ENCODE results near the gene NDUFS7. TPM values are rescaled to one million over a fixed set of nuclear protein-coding genes. Genes with fewer than 3 reads are reported as not detected.

Gene NDUFS7
- total and polyA plus RNA-seq, 2 donors = 26.4 to 173 TPM

DNA sequence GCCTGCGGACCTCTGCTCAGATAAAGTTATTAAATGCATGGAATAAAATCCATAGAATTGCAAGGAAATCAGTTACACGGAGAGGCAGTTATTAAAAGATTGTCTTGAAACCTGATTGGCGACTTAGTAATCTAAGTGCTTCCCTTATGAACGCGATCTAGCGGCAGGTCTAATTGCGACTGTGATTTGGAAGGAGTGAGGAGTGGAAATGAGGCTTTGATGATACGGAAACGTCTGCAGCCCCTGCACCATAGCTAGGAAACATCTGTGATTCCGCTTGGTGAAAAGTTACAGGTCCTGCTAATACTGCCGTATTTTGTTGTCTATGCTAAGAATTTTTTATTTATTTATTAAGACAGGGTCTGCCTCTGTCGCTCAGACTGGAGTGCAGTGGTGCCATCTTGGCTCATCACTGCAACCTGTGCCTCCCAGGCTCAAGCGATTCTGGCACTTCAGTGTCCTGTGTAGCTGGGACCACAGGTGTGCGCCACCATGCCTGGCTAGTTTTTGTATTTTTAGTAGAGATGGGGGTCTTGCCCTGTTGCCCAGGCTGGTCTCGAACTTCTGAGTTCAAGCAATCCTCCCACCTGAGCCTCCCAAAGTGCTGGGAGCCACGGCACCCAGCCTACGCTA, 887 bp downstream of the NDUFS7 start:
- 34% methylated on average over 17 of the region's 17 CpGs for WGBS
- Histone ChIP-seq H3K4me3 (ENCODE audit: low read depth, low read length) (peak overlapping the region; percentile 75), H3K4me1 (ENCODE audit: insufficient read depth) (no peaks in the 10 kb centered on the region), H3K36me3 (ENCODE audit: insufficient read depth) (no peaks in the 10 kb centered on the region), H3K27ac (ENCODE audit: low read depth) (no peak overlapping the region)
- no peak for DNase-seq (ENCODE audit: extremely low spot score)

DNA sequence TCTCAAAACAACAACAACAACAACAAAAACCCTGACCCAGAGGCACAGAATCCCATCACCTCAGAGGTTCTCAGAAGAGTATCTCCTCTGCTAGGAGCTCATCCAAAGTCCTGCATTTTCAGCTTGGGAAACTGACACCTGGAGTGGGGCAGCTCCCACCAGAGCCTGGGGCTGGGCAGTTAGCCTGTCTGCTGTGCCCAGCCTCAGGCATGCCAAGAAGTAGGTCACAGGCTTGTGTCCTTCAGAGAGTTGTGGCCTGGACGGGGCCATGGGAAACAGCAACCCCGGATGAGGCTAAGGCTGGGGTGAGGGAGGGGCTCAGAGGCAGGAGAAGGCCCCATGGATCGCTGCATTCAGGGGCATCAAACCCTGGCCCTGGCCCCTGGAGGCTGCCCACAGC, 2.1 kb downstream of the NDUFS7 start:
- no peak overlapping the region for H3K4me3 ChIP-seq (ENCODE audit: low read depth, low read length)
- no peak overlapping the region for H3K27ac ChIP-seq (ENCODE audit: low read depth)
- 90% methylated on average over 3 of the region's 3 CpGs for WGBS
- H3K36me3 ChIP-seq (ENCODE audit: insufficient read depth) = no peaks in the 10 kb centered on the region
- no peak for DNase-seq (ENCODE audit: extremely low spot score)
- no peaks in the 10 kb centered on the region for H3K4me1 ChIP-seq (ENCODE audit: insufficient read depth)

DNA sequence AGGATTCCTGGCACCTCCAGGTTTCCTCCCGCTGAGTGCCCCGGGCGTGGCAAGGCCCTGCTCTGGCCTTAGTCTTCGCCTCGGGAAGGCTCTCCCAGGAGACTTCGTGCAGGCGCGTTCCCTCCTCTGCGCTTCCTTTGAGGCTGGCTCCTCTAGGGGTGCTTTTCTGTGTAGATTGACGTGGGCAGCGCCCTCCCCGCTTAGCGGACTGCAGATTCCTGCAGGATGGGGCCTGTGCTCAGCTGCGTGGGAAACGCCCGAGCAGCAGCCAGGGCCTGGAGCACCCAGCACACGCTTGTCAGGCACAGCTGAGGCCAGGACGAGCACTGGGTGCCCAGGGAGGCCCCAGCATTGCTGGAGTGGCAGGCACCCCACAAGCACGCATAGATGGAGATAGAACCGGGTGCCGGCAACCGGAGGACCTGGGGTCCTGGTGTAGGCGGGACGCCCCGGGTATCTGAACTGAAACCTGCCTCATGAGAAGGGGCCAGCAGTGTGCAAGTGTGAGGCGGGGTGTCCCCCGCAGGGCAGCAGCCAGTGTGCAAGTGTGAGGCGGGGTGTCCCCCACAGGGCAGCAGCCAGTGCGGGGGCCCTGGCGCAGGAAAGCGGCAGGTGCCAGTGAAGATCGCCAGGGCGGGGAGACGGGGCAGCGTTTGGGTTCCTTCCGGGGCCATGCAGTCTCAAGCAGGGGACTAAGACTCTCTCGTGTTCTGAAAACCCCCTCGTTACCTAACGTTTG, 3.4 kb downstream of the NDUFS7 start:
- no peak overlapping the region for H3K4me3 ChIP-seq (ENCODE audit: low read depth, low read length)
- no peaks in the 10 kb centered on the region for H3K36me3 ChIP-seq (ENCODE audit: insufficient read depth)
- 89% methylated on average over 39 of the region's 39 CpGs for WGBS
- DNase-seq (ENCODE audit: extremely low spot score) = no peak
- H3K4me1 ChIP-seq (ENCODE audit: insufficient read depth) = no peaks in the 10 kb centered on the region
- no peak overlapping the region for H3K27ac ChIP-seq (ENCODE audit: low read depth)

DNA sequence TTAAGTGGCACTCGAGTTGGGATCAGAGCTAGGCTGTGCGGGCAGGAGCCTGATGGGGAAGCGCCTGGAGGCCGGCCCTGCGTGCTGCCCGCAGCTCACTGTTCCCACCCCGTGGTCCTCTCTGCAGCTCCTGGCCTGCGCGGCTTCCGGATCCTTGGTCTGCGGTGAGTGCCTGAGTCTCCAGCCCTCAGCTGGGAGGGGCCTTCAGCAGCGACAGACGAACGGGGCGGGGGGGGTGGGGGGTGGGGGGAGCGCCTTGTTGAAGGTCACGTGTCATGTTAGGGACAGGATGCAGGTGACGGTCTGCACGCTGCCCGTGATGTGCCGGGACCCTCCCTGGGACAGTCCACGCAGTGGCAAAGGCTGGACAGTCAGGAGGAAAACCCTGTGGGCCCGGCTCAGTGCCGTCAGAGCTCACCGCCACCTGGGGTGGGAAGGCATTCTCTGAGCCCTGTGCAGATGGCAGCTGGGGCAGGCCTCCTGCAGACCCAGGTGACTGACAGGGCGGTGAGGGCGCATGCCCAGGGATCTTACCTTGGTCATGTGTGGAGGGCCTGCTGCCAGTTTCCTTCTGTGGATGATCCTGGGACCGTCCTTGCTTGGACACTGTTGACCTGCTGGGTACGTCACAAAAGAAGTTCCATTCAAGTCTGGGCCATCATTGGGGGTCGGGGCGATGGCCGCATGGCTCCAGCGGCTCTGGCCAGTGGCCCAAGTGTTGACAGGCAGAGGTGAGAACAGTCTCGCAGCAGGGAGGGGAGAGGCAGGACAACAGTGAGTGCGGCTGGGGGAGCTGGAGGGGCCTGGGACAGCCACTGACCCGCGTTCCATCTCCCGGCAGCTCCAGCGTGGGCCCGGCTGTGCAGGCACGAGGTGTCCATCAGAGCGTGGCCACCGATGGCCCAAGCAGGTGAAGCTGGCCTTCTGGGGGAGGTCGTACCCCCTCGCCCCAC, 4.3 kb downstream of the NDUFS7 start:
- H3K27ac ChIP-seq (ENCODE audit: low read depth) = no peak overlapping the region
- no peak for DNase-seq (ENCODE audit: extremely low spot score)
- no peaks in the 10 kb centered on the region for H3K36me3 ChIP-seq (ENCODE audit: insufficient read depth)
- WGBS = 86% methylated on average over 45 of the region's 45 CpGs
- H3K4me3 ChIP-seq (ENCODE audit: low read depth, low read length) = no peak overlapping the region
- H3K4me1 ChIP-seq (ENCODE audit: insufficient read depth) = no peaks in the 10 kb centered on the region

DNA sequence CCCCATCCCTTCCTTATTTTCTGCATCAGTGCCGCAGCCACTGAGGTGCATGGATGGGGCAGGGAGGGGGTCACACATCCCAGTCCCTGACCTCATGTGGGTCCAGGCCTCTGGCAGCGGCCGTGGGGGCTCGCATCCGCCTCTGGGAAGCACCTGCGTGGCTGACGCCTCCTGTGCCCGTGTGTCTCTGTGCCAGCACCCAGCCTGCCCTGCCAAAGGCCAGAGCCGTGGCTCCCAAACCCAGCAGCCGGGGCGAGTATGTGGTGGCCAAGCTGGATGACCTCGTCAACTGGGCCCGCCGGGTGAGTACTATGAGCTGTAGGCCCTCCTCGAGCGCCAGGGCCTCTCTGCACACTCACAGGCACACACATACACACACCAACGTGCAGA, 4.9 kb downstream of the NDUFS7 start:
- no peak overlapping the region for H3K4me3 ChIP-seq (ENCODE audit: low read depth, low read length)
- H3K4me1 ChIP-seq (ENCODE audit: insufficient read depth) = no peaks in the 10 kb centered on the region
- DNase-seq (ENCODE audit: extremely low spot score) = no peak
- 91% methylated on average over 17 of the region's 17 CpGs for WGBS
- H3K36me3 ChIP-seq (ENCODE audit: insufficient read depth) = no peaks in the 10 kb centered on the region
- H3K27ac ChIP-seq (ENCODE audit: low read depth) = no peak overlapping the region

DNA sequence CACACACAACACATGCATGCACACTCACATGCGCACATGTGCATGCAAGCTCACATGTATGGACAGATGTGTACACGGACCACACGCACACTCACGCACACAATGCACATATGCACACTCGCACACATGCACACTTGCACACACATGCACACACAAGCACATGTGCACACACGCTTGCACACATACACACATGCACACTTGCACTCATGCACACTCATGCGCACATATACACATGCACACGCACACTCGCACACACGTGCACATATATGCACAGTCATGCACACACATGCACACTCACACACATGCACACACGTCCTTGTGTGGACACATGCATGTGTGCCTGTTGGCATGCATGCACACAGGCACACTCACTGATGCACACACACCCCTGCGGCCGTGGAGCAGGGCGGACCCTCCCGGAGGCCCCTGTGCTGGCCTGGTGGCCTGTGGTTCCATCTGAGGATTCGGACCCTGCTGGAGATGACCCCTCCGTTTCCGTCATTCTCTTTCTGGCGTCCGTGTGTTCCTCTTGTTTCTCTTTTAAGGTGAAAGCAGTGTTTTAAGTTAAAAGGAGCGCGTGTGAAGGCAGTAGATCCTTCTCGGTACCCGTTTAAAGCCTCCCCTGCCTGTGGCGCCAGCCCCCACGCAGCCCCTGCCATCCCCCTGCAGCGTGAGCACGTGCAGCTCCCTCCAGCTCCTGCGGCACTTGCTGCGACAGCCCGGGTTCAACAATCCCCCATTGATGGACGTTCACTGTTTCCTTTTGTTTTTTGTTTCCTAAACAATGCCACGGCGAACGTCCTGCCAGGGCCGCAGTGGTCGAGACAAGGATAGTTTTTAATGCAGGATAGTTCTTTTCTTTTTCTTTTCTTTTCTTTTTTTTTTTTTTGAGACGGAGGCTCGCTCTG, 5.6 kb downstream of the NDUFS7 start:
- WGBS = 93% methylated on average over 39 of the region's 39 CpGs
- Histone ChIP-seq H3K4me3 (ENCODE audit: low read depth, low read length) (no peak overlapping the region), H3K36me3 (ENCODE audit: insufficient read depth) (no peaks in the 10 kb centered on the region), H3K4me1 (ENCODE audit: insufficient read depth) (no peaks in the 10 kb centered on the region), H3K27ac (ENCODE audit: low read depth) (no peak overlapping the region)
- DNase-seq (ENCODE audit: extremely low spot score) = no peak

DNA sequence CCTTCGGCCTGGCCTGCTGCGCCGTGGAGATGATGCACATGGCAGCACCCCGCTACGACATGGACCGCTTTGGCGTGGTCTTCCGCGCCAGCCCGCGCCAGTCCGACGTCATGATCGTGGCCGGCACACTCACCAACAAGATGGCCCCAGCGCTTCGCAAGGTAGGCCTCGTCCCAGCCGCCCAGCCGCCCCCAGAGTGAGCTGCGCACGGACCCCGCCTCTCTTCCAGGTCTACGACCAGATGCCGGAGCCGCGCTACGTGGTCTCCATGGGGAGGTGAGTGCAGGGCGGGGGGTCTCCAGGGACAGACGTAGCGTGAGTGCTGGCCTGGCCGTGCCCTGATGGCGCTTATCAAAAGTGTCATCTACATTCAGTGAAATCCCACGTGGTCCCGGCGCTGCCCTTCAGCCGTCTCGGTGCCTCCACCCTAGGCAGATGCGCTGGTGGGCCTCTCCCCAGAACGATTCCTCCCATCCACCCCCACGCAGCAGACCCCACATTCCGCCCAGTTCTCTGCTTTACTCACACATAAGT, 7.2 kb downstream of the NDUFS7 start:
- no peaks in the 10 kb centered on the region for H3K4me1 ChIP-seq (ENCODE audit: insufficient read depth)
- 92% methylated on average over 42 of the region's 42 CpGs for WGBS
- H3K27ac ChIP-seq (ENCODE audit: low read depth) = no peak overlapping the region
- DNase-seq (ENCODE audit: extremely low spot score) = no peak
- H3K36me3 ChIP-seq (ENCODE audit: insufficient read depth) = no peaks in the 10 kb centered on the region
- H3K4me3 ChIP-seq (ENCODE audit: low read depth, low read length) = no peak overlapping the region

DNA sequence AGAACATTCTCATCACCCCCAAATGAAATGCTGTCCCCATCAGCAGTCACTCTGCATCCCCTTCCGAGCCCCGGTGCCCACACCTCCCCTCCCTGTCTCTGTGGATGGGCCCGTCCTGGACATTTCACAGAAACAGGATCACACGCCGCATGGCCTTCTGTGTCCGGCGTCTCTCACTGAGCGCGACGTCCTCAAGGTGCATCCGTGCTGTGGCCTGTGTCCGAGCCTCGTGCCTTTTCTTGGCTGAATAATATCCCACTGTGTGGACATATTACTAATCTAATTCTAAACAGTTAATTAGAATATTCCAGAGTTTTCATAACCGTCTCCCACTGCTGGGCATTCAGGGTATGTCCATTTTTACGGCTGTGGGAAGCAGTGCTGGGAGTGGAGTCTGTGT, 8.7 kb downstream of the NDUFS7 start:
- no peaks in the 10 kb centered on the region for H3K36me3 ChIP-seq (ENCODE audit: insufficient read depth)
- no peak overlapping the region for H3K27ac ChIP-seq (ENCODE audit: low read depth)
- no peak overlapping the region for H3K4me3 ChIP-seq (ENCODE audit: low read depth, low read length)
- no peak for DNase-seq (ENCODE audit: extremely low spot score)
- 93% methylated on average over 15 of the region's 15 CpGs for WGBS
- H3K4me1 ChIP-seq (ENCODE audit: insufficient read depth) = no peaks in the 10 kb centered on the region

DNA sequence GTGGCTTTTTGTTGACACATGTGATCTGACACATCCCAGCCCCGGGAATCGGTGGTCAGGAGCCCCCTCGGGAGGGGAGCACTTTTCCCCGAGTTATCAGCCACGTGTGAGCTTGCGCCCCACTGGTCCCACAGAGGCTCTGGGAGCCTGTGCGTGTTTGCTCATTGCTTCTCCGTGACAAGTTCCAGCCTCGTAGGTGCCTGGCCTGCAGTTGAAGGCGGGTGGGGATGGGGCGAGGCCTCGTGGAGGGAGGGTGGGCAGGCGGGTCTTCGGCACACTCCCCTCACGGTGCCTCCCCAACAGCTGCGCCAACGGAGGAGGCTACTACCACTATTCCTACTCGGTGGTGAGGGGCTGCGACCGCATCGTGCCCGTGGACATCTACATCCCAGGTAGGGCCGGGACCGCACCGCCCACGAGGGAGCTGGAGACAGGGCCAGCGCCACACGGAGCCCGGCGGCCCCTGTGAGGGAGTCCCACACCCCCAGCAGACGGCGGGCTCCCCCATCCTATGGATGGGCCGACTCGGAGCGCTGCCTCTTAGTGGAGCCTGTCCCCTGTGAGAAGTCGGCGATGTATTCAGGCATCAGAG, 9.3 kb downstream of the NDUFS7 start:
- Histone ChIP-seq H3K4me3 (ENCODE audit: low read depth, low read length) (no peak overlapping the region), H3K27ac (ENCODE audit: low read depth) (no peak overlapping the region), H3K4me1 (ENCODE audit: insufficient read depth) (no peaks in the 10 kb centered on the region), H3K36me3 (ENCODE audit: insufficient read depth) (no peaks in the 10 kb centered on the region)
- WGBS = 93% methylated on average over 37 of the region's 37 CpGs
- DNase-seq (ENCODE audit: extremely low spot score) = no peak

DNA sequence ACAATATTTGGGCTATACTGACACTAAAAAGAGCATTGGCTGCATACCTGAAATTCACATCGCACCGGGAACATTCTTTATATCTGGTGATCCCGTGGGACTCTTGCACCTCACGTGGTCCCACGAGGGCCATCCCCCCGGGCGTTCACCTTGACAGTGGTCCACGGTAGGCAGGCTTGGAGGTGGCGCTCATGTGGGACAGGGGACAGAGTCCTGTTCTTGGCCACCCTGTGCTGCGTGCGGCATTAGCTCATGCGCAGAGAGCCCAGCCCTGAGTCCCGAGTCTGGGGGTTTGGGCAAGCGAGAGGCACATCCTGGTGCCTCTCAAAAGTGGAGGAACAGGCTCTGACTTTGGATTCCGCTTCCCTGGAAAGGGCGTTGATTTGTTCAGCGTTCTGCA, 10.1 kb downstream of the NDUFS7 start:
- H3K36me3 ChIP-seq (ENCODE audit: insufficient read depth) = no peaks in the 10 kb centered on the region

DNA sequence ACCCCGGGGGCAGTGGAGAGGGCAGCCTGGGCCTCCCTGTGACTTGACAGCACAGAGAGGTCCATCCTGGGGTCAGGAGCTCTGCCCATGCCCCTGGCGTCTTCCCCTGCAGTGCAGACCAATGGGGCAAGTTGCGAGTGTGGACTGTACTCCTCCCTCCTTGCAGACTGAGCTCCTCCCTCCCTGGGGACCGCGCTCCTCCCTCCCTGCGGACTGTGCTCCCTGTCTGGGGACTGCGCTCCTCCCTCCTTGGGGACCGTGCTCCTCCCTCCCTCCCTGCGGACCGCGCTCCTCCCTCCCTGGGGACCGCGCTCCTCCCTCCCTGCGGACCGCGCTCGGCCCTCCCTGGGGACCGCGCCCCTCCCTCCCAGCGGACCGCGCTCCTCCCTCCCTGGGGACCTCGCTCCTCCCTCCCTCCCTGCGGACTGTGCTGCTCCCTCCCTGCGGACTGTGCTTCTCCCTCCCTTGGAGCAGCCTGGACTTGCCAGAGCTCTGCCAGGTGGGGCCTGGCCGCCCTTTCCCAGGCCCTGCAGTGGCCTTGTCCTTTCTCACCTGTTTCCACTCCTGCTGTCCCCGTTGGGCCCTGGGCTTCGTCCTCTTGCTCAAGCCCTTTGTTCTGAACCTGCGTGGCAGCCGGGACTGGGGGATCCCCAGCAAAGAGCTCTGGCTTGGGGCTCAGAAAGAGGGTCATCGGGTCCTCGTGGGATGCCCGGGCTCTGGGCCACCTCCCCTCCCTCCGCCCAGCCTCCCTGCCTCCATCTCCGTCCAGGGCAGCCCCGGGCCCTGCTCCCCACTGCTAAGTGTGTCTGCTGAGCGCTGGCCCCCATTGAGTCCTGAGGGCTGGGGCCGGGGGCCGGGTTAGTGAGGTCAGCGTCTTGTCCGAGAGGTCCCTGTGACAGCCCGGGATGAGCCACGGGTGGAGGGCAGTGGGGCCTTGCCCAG, 10.8 kb downstream of the NDUFS7 start:
- no peak overlapping the region for H3K27ac ChIP-seq (ENCODE audit: low read depth)
- no peak overlapping the region for H3K4me3 ChIP-seq (ENCODE audit: low read depth, low read length)
- H3K4me1 ChIP-seq (ENCODE audit: insufficient read depth) = no peaks in the 10 kb centered on the region
- no peaks in the 10 kb centered on the region for H3K36me3 ChIP-seq (ENCODE audit: insufficient read depth)
- WGBS = 60% methylated on average over 43 of the region's 43 CpGs
- DNase-seq (ENCODE audit: extremely low spot score) = no peak

More for the DNA sequence above, 10.1 kb downstream of the NDUFS7 start:
- 87% methylated on average over 17 of the region's 17 CpGs for WGBS
- Histone ChIP-seq H3K4me3 (ENCODE audit: low read depth, low read length) (no peak overlapping the region), H3K4me1 (ENCODE audit: insufficient read depth) (no peaks in the 10 kb centered on the region), H3K27ac (ENCODE audit: low read depth) (no peak overlapping the region)
- no peak for DNase-seq (ENCODE audit: extremely low spot score)

All from urinary bladder (tissue), 4 donors.